Adrenal gland (tissue), 5 donors: ENCODE data around the gene SLC24A3.
A peak's percentile ranks its signal among the peaks of the same experiment; 100 is the strongest.

ENCODE experiments used
- POLR2A ChIP-seq, 2 donors: fragments of 450-650 bp; IDR thresholded peaks; one replicate each; pipeline ENCODE4 v1.6.1; 2017; ENCODE audit warnings: antibody characterized with exemption in 2 of 2, mild to moderate bottlenecking in 2 of 2, moderate library complexity in 1 of 2
- TF ChIP-seq, protein P1 (sequence below), 6 experiments: fragments of 450-650 bp in 4 of 6; fragments of 200-600 bp in 2 of 6; sonication (generic) in 1 of 6; IDR thresholded peaks; 1 replicate in 5 of 6; 2 replicates in 1 of 6; pipeline versions ENCODE4 v1.5.1 to v1.8.0; 2016 to 2021; ENCODE audit warnings: antibody characterized with exemption in 6 of 6, mild to moderate bottlenecking in 2 of 6, moderate library complexity in 1 of 6
- donor health status: DM: no; HTN: no; CAD: no.

DNA sequence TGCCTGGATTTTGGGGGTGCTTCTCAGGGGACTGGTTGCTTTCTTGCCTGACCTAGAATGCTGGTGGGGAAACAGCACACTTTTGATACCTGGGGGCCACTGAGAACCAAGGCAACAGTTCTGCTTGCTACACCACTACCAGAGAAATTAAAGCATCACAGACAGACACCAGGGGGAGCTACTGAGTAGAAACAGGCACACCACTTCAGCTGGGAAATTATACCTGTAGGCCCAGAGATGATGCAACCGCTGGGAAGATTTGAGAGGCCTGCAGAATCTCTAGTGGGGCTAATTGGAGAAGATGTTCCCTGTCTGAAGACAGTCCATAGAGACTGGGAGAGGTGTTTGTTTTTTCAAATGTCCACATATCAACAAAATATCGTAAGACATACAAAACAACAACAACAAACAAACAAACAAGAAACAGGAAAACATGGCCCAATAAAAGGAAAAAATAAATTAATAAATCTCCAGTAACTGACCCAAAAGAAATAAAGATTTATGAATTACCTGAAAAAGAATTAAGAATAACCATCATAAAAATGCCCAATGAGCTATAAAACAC is 416.2 kb downstream of the SLC24A3 start:
- TF ChIP-seq, protein P1, sequence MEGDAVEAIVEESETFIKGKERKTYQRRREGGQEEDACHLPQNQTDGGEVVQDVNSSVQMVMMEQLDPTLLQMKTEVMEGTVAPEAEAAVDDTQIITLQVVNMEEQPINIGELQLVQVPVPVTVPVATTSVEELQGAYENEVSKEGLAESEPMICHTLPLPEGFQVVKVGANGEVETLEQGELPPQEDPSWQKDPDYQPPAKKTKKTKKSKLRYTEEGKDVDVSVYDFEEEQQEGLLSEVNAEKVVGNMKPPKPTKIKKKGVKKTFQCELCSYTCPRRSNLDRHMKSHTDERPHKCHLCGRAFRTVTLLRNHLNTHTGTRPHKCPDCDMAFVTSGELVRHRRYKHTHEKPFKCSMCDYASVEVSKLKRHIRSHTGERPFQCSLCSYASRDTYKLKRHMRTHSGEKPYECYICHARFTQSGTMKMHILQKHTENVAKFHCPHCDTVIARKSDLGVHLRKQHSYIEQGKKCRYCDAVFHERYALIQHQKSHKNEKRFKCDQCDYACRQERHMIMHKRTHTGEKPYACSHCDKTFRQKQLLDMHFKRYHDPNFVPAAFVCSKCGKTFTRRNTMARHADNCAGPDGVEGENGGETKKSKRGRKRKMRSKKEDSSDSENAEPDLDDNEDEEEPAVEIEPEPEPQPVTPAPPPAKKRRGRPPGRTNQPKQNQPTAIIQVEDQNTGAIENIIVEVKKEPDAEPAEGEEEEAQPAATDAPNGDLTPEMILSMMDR (IDR thresholded peaks at IDR 0.05): peak; percentile 57 to 69 (median 68)
- no peak for TF ChIP-seq POLR2A (IDR thresholded peaks at IDR 0.05)
